HEK293 (cell line): Measurements from ENCODE around the gene MYH11.

Experiments used
- CTCF ChIA-PET: fragments of 350-600 bp; formaldehyde crosslinking; extraction: SDS; loops from one replicate; lab custom pipeline; 2021; ENCODE audit warnings: antibody characterized with exemption; lab: Yijun Ruan, JAX
- POLR2A ChIA-PET: fragments of 300-600 bp; formaldehyde crosslinking; extraction: SDS; loops from one replicate; lab custom pipeline; 2020; ENCODE audit warnings: antibody characterized with exemption, inconsistent platforms; lab: Yijun Ruan, JAX
- H3K27ac ChIP-seq: fragments of 200-500 bp; sonication (Bioruptor generic); 2 replicates; pipeline ENCODE4 v1.5.1; 2014; ENCODE audit warnings: low read depth, low read length, control low read depth, inconsistent platforms; ENCODE audit errors: extremely low read depth
- H3K36me3 ChIP-seq, 2 experiments: fragments of 200-500 bp in 1 of 2; sonication (Bioruptor generic) in 1 of 2; 1 replicate in 1 of 2; 2 replicates in 1 of 2; pipeline ENCODE4 v1.5.1; 2014 to 2017; ENCODE audit warnings: inconsistent platforms in 2 of 2, low read length in 2 of 2; ENCODE audit not compliant: control insufficient read depth in 2 of 2, insufficient read depth in 1 of 2
- H3K4me1 ChIP-seq: fragments of 200-500 bp; sonication (Bioruptor generic); 2 replicates; pipeline ENCODE4 v1.5.1; 2014; ENCODE audit warnings: mild to moderate bottlenecking, low read length, inconsistent platforms; ENCODE audit not compliant: control insufficient read depth, insufficient read depth
- H3K4me3 ChIP-seq: 2 replicates; pipeline ENCODE4 v1.5.1; 2011; ENCODE audit warnings: low read depth, mild to moderate bottlenecking, control low read depth, low read length, moderate library complexity
- H3K9me3 ChIP-seq: fragments of 200-500 bp; sonication (Bioruptor generic); 2 replicates; pipeline ENCODE4 v1.5.1; 2014; ENCODE audit warnings: low read depth, low read length, inconsistent platforms; ENCODE audit not compliant: control insufficient read depth, insufficient read depth
- BCL11A ChIP-seq: fragments of 450-650 bp; formaldehyde crosslinking; IDR thresholded peaks from 2 replicates; pipeline ENCODE4 v1.5.1; 2016; ENCODE audit warnings: low read depth, missing biosample characterization, missing genetic modification characterization
- ZFP3 ChIP-seq: fragments of 450-650 bp; formaldehyde crosslinking; IDR thresholded peaks from 2 replicates; pipeline ENCODE4 v1.5.1; 2016; ENCODE audit warnings: low read depth, missing biosample characterization, missing genetic modification characterization
- ZFP69B ChIP-seq: fragments of 450-650 bp; formaldehyde crosslinking; IDR thresholded peaks from 2 replicates; pipeline ENCODE4 v1.5.1; 2016; ENCODE audit warnings: missing biosample characterization, missing genetic modification characterization
- ZNF121 ChIP-seq: fragments of 450-650 bp; formaldehyde crosslinking; IDR thresholded peaks from 2 replicates; pipeline ENCODE4 v1.5.1; 2016; ENCODE audit warnings: missing biosample characterization, missing genetic modification characterization
- ZNF16 ChIP-seq: fragments of 450-650 bp; formaldehyde crosslinking; IDR thresholded peaks from 2 replicates; pipeline ENCODE4 v1.5.1; 2016; ENCODE audit warnings: low read depth, missing biosample characterization, missing genetic modification characterization
- ZNF37A ChIP-seq: fragments of 450-650 bp; IDR thresholded peaks from 2 replicates; pipeline ENCODE4 v1.5.1; 2018; ENCODE audit warnings: missing biosample characterization, missing genetic modification characterization
- ZNF391 ChIP-seq: fragments of 450-650 bp; formaldehyde crosslinking; IDR thresholded peaks from 2 replicates; pipeline ENCODE4 v1.5.1; 2016; ENCODE audit warnings: low read depth, missing biosample characterization, missing genetic modification characterization, borderline replicate concordance
- ZNF501 ChIP-seq: fragments of 450-650 bp; formaldehyde crosslinking; IDR thresholded peaks from 2 replicates; pipeline ENCODE4 v1.5.1; 2016; ENCODE audit warnings: missing biosample characterization, missing genetic modification characterization
- ZNF596 ChIP-seq: fragments of 450-650 bp; IDR thresholded peaks from 2 replicates; pipeline ENCODE4 v1.5.0; 2018; ENCODE audit warnings: missing biosample characterization, mild to moderate bottlenecking, missing genetic modification characterization, moderate library complexity
- ZNF660 ChIP-seq: fragments of 450-650 bp; IDR thresholded peaks from 2 replicates; pipeline ENCODE4 v1.5.1; 2018; ENCODE audit warnings: missing biosample characterization, mild to moderate bottlenecking, missing genetic modification characterization
- ZNF670 ChIP-seq: fragments of 450-650 bp; formaldehyde crosslinking; IDR thresholded peaks from 2 replicates; pipeline ENCODE4 v1.5.1; 2016; ENCODE audit warnings: missing biosample characterization, missing genetic modification characterization, low read depth
- TF ChIP-seq, protein P1 (sequence below): fragments of 450-650 bp; formaldehyde crosslinking; IDR thresholded peaks from 2 replicates; pipeline ENCODE4 v1.5.1; 2016; ENCODE audit warnings: missing biosample characterization, missing genetic modification characterization
- TF ChIP-seq, protein P2 (sequence below): fragments of 450-650 bp; formaldehyde crosslinking; IDR thresholded peaks from 2 replicates; pipeline ENCODE4 v1.5.1; 2016; ENCODE audit warnings: missing biosample characterization, missing genetic modification characterization
- TF ChIP-seq, protein P3 (sequence below): fragments of 450-650 bp; IDR thresholded peaks from 2 replicates; pipeline ENCODE4 v1.5.1; 2018; ENCODE audit warnings: missing biosample characterization, missing genetic modification characterization
- TF ChIP-seq, protein P4 (sequence below): fragments of 450-650 bp; formaldehyde crosslinking; optimal IDR thresholded peaks from 2 replicates; pipeline ENCODE3; 2016; ENCODE audit warnings: missing biosample characterization, mild to moderate bottlenecking, missing genetic modification characterization

The MYH11 gene

DNA sequence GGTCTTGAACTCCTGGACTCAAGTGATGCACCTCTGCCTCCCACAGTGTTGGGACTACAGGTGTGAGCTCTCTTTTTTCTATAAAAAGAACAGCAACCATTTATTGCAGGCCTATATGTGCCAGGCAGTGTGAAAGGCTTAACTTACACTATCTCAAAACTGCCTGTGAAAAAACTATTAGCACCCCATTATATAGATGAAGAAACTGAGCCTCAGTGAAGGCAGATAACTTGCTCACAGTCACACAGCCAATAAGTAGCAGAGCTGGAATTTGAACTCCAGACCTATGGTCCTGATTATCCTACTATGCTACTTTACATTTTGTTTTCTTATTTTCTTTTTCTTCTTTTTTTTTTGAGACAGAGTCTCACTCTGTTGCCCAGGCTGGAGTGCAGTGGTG lies 191.7 kb downstream of the MYH11 start:
- no peak overlapping the region for H3K4me3 ChIP-seq
- no peaks in the 10 kb centered on the region for H3K9me3 ChIP-seq
- no peak overlapping the region for H3K27ac ChIP-seq
- H3K4me1 ChIP-seq = no peaks in the 10 kb centered on the region
- H3K36me3 ChIP-seq = peaks cover 33 to 58% of the 10 kb centered on the region in 2 experiments; a peak in 2 of 3 replicates
- TF ChIP-seq BCL11A (tag by site-specific recombination) = no peak
- TF ChIP-seq, protein P1, sequence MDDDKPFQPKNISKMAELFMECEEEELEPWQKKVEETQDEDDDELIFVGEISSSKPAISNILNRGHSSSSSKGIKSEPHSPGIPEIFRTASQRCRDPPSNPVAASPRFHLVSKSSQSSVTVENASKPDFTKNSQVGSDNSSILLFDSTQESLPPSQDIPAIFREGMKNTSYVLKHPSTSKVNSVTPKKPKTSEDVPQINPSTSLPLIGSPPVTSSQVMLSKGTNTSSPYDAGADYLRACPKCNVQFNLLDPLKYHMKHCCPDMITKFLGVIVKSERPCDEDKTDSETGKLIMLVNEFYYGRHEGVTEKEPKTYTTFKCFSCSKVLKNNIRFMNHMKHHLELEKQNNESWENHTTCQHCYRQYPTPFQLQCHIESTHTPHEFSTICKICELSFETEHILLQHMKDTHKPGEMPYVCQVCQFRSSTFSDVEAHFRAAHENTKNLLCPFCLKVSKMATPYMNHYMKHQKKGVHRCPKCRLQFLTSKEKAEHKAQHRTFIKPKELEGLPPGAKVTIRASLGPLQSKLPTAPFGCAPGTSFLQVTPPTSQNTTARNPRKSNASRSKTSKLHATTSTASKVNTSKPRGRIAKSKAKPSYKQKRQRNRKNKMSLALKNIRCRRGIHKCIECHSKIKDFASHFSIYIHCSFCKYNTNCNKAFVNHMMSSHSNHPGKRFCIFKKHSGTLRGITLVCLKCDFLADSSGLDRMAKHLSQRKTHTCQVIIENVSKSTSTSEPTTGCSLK (tag by site-specific recombination) = no peak
- TF ChIP-seq, all 188 proteins: peak for 0
- ChIA-PET POLR2A (no interaction called here), CTCF (no interaction called here)

DNA sequence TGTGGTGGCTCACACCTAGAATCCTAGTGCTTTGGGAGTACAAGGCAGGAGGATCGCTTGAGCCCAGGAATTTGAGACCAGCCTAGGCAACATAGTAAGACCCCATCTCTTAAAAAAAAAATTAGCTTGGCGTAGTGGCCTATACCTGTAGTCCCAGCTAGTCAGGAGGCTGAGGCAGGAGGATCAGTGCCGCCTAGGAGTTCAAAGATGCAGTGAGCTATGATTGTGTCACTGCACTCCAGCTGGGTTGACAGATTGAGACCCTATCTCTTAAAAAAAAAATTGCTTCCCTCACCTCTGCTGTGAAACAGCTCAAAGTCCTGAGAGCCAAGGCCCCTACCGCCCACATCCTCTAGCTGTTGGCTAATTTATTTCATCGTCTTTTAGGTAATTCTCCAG lies 196.6 kb downstream of the MYH11 start:
- Histone ChIP-seq H3K36me3 (peaks cover 8 to 15% of the 10 kb centered on the region in 2 experiments; a peak in 2 of 3 replicates), H3K27ac (no peak overlapping the region), H3K4me3 (no peak overlapping the region), H3K4me1 (no peaks in the 10 kb centered on the region; the same call in 1 of the 2 replicates), H3K9me3 (no peaks in the 10 kb centered on the region)
- TF ChIP-seq ZNF660 (tag by site-specific recombination) (no peak), ZFP3 (tag by site-specific recombination) (no peak), ZNF16 (tag by site-specific recombination) (no peak), ZNF37A (tag by site-specific recombination) (no peak), ZFP69B (tag by site-specific recombination) (no peak), ZNF670 (tag by site-specific recombination) (no peak), ZNF596 (tag by site-specific recombination) (no peak), ZNF501 (no peak)
- TF ChIP-seq, protein P2, sequence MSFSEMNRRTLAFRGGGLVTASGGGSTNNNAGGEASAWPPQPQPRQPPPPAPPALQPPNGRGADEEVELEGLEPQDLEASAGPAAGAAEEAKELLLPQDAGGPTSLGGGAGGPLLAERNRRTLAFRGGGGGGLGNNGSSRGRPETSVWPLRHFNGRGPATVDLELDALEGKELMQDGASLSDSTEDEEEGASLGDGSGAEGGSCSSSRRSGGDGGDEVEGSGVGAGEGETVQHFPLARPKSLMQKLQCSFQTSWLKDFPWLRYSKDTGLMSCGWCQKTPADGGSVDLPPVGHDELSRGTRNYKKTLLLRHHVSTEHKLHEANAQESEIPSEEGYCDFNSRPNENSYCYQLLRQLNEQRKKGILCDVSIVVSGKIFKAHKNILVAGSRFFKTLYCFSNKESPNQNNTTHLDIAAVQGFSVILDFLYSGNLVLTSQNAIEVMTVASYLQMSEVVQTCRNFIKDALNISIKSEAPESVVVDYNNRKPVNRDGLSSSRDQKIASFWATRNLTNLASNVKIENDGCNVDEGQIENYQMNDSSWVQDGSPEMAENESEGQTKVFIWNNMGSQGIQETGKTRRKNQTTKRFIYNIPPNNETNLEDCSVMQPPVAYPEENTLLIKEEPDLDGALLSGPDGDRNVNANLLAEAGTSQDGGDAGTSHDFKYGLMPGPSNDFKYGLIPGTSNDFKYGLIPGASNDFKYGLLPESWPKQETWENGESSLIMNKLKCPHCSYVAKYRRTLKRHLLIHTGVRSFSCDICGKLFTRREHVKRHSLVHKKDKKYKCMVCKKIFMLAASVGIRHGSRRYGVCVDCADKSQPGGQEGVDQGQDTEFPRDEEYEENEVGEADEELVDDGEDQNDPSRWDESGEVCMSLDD = no peak
- TF ChIP-seq, protein P3, sequence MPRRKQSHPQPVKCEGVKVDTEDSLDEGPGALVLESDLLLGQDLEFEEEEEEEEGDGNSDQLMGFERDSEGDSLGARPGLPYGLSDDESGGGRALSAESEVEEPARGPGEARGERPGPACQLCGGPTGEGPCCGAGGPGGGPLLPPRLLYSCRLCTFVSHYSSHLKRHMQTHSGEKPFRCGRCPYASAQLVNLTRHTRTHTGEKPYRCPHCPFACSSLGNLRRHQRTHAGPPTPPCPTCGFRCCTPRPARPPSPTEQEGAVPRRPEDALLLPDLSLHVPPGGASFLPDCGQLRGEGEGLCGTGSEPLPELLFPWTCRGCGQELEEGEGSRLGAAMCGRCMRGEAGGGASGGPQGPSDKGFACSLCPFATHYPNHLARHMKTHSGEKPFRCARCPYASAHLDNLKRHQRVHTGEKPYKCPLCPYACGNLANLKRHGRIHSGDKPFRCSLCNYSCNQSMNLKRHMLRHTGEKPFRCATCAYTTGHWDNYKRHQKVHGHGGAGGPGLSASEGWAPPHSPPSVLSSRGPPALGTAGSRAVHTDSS (tag by site-specific recombination) = no peak
- TF ChIP-seq, protein P4, sequence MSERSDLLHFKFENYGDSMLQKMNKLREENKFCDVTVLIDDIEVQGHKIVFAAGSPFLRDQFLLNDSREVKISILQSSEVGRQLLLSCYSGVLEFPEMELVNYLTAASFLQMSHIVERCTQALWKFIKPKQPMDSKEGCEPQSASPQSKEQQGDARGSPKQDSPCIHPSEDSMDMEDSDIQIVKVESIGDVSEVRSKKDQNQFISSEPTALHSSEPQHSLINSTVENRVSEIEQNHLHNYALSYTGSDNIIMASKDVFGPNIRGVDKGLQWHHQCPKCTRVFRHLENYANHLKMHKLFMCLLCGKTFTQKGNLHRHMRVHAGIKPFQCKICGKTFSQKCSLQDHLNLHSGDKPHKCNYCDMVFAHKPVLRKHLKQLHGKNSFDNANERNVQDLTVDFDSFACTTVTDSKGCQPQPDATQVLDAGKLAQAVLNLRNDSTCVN = no peak
- ChIA-PET CTCF (interaction anchor here (0.6 kb wide), 1 partner anchor 664 kb away, joined by 4 read pairs; no protein-coding TSS in a partner anchor), POLR2A (interaction anchor here (0.5 to 1.4 kb wide), 3 partner anchors 18 to 49 kb away, joined by 3 read pairs; partner anchors contain the start of gene MARF1)

DNA sequence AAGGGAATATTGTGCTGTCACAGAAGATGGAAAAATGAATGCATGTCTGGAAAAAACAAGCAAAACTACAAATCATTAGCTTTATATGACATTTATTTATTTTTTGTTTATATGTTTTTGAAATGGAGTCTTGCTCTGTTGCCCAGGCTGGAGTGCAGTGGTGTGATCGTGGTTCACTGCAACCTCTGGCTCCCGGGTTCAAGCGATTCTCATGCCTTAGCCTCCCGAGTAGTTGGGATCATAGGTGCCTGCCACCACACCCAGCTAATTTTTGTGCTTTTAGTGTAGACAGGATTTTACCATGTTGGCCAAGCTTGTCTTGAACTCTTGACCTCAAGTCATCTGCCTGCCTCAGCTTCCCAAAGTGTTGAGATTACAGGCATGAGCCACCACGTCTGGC lies 198.3 kb downstream of the MYH11 start:
- no peak for TF ChIP-seq ZNF391
- peak; percentile 69 for TF ChIP-seq ZNF121 (tag by site-specific recombination)
- no peak overlapping the region for H3K4me3 ChIP-seq
- peaks cover 4 to 7% of the 10 kb centered on the region in 2 experiments; a peak in 2 of 3 replicates for H3K36me3 ChIP-seq
- no peaks in the 10 kb centered on the region; the same call in 1 of the 2 replicates for H3K4me1 ChIP-seq
- POLR2A ChIA-PET = interaction anchor here (0.5 to 0.7 kb wide), 2 partner anchors 28 to 223 kb away, joined by 3 read pairs; no protein-coding TSS in a partner anchor
- H3K27ac ChIP-seq = no peak overlapping the region
- H3K9me3 ChIP-seq = no peaks in the 10 kb centered on the region
- CTCF ChIA-PET = interaction anchor here (0.9 to 1.4 kb wide), 2 partner anchors 15 to 46 kb away, joined by 4 read pairs; partner anchors contain the start of gene MARF1
